ENCODE measurements around the gene SLC7A7.
"Not testable (repeated sequence)": the region's sequence is repeated elsewhere in the genome, so short reads cannot be mapped to it uniquely, and the experiment has no call there.

Gene SLC7A7

GRCh38 chr14:22766457-22767322 lies 48.5 kb downstream of the SLC7A7 start, which contains the start of gene OXA1L:
Gene OXA1L, plus strand, starts transcription at chr14:22766688. Its CDS starts 14 bp downstream, at chr14:22766702.
- Histone ChIP-seq H3K9me3 (ENCODE audit: insufficient read depth, low read depth, low read length) (no peaks in the 10 kb centered on the region), H3K27ac (ENCODE audit: low read depth, low read length) (peak within 1 kb of the TSS; percentile 88), H3K36me3 (ENCODE audit: insufficient read depth, low read length) (peaks cover 39% of the 10 kb centered on the region), H3K4me3 (ENCODE audit: low read length) (peak within 1 kb of the TSS; percentile 92), H3K4me1 (ENCODE audit: insufficient read depth, low read length) (peaks cover 7% of the 10 kb centered on the region; the same call in 1 of the 2 replicates), H3K27me3 (ENCODE audit: insufficient read depth, low read length) (no peaks in the 10 kb centered on the region), H3K9ac (ENCODE audit: low read depth, low read length) (peak within 1 kb of the TSS; percentile 98)
- under 1% methylated on average over 56 of the region's 56 CpGs for WGBS

GRCh38 chr14:22764382-22764781 lies 50.9 kb downstream of the SLC7A7 start:
- Histone ChIP-seq H3K9me3 (ENCODE audit: insufficient read depth, low read depth, low read length) (no peaks in the 10 kb centered on the region), H3K9ac (ENCODE audit: low read depth, low read length) (no peak overlapping the region), H3K27me3 (ENCODE audit: insufficient read depth, low read length) (no peaks in the 10 kb centered on the region), H3K4me1 (ENCODE audit: insufficient read depth, low read length) (peaks cover 7% of the 10 kb centered on the region; the same call in 1 of the 2 replicates), H3K36me3 (ENCODE audit: insufficient read depth, low read length) (peaks cover 16% of the 10 kb centered on the region), H3K27ac (ENCODE audit: low read depth, low read length) (no peak overlapping the region), H3K4me3 (ENCODE audit: low read length) (no peak overlapping the region)
- 90% methylated on average over 4 of the region's 4 CpGs for WGBS

GRCh38 chr14:22761734-22762133 lies 53.5 kb downstream of the SLC7A7 start:
- 86% methylated on average over 1 of the region's 1 CpG for WGBS
- Histone ChIP-seq H3K36me3 (ENCODE audit: insufficient read depth, low read length) (no peaks in the 10 kb centered on the region), H3K4me3 (ENCODE audit: low read length) (no peak overlapping the region), H3K4me1 (ENCODE audit: insufficient read depth, low read length) (peaks cover 3% of the 10 kb centered on the region; the same call in 1 of the 2 replicates), H3K27me3 (ENCODE audit: insufficient read depth, low read length) (no peaks in the 10 kb centered on the region), H3K9ac (ENCODE audit: low read depth, low read length) (no peak overlapping the region), H3K27ac (ENCODE audit: low read depth, low read length) (no peak overlapping the region), H3K9me3 (ENCODE audit: insufficient read depth, low read depth, low read length) (no peaks in the 10 kb centered on the region)

GRCh38 chr14:22757972-22758650 lies 57.1 kb downstream of the SLC7A7 start:
- H3K4me3 ChIP-seq (ENCODE audit: low read length); H3K27me3 ChIP-seq (ENCODE audit: insufficient read depth, low read length); H3K4me1 ChIP-seq (ENCODE audit: insufficient read depth, low read length); H3K36me3 ChIP-seq (ENCODE audit: insufficient read depth, low read length); H3K9me3 ChIP-seq (ENCODE audit: insufficient read depth, low read depth, low read length); H3K27ac ChIP-seq (ENCODE audit: low read depth, low read length); H3K9ac ChIP-seq (ENCODE audit: low read depth, low read length): not testable (repeated sequence)
- WGBS = 91% methylated on average over 9 of the region's 10 CpGs

GRCh38 chr14:22753586-22753985 lies 61.6 kb downstream of the SLC7A7 start:
- Histone ChIP-seq H3K9ac (ENCODE audit: low read depth, low read length) (no peak overlapping the region), H3K27ac (ENCODE audit: low read depth, low read length) (no peak overlapping the region), H3K36me3 (ENCODE audit: insufficient read depth, low read length) (no peaks in the 10 kb centered on the region), H3K4me3 (ENCODE audit: low read length) (no peak overlapping the region), H3K4me1 (ENCODE audit: insufficient read depth, low read length) (no peaks in the 10 kb centered on the region; the same call in 1 of the 2 replicates), H3K9me3 (ENCODE audit: insufficient read depth, low read depth, low read length) (no peaks in the 10 kb centered on the region), H3K27me3 (ENCODE audit: insufficient read depth, low read length) (no peaks in the 10 kb centered on the region)
- 89% methylated on average over 6 of the region's 6 CpGs for WGBS

GRCh38 chr14:22752422-22752821 lies 62.8 kb downstream of the SLC7A7 start:
- H3K9ac ChIP-seq (ENCODE audit: low read depth, low read length) = no peak overlapping the region
- no peaks in the 10 kb centered on the region for H3K27me3 ChIP-seq (ENCODE audit: insufficient read depth, low read length)
- 92% methylated on average over 8 of the region's 8 CpGs for WGBS
- no peaks in the 10 kb centered on the region; the same call in 1 of the 2 replicates for H3K4me1 ChIP-seq (ENCODE audit: insufficient read depth, low read length)
- no peak overlapping the region for H3K27ac ChIP-seq (ENCODE audit: low read depth, low read length)
- no peak overlapping the region for H3K4me3 ChIP-seq (ENCODE audit: low read length)
- no peaks in the 10 kb centered on the region for H3K9me3 ChIP-seq (ENCODE audit: insufficient read depth, low read depth, low read length)
- H3K36me3 ChIP-seq (ENCODE audit: insufficient read depth, low read length) = no peaks in the 10 kb centered on the region

- WGBS = 75% methylated on average over 4 of the region's 4 CpGs
- Histone ChIP-seq H3K36me3 (ENCODE audit: insufficient read depth, low read length) (no peaks in the 10 kb centered on the region), H3K4me1 (ENCODE audit: insufficient read depth, low read length) (no peaks in the 10 kb centered on the region; the same call in 1 of the 2 replicates), H3K9ac (ENCODE audit: low read depth, low read length) (no peak overlapping the region), H3K27me3 (ENCODE audit: insufficient read depth, low read length) (no peaks in the 10 kb centered on the region), H3K4me3 (ENCODE audit: low read length) (no peak overlapping the region), H3K27ac (ENCODE audit: low read depth, low read length) (no peak overlapping the region), H3K9me3 (ENCODE audit: insufficient read depth, low read depth, low read length) (no peaks in the 10 kb centered on the region)
Observed at GRCh38 chr14:22748631-22749068, 66.6 kb downstream of the SLC7A7 start.

- no peak overlapping the region for H3K9ac ChIP-seq (ENCODE audit: low read depth, low read length)
- H3K27me3 ChIP-seq (ENCODE audit: insufficient read depth, low read length) = no peaks in the 10 kb centered on the region
- WGBS = 82% methylated on average over 4 of the region's 4 CpGs
- H3K9me3 ChIP-seq (ENCODE audit: insufficient read depth, low read depth, low read length) = no peaks in the 10 kb centered on the region
- no peaks in the 10 kb centered on the region for H3K36me3 ChIP-seq (ENCODE audit: insufficient read depth, low read length)
- H3K4me1 ChIP-seq (ENCODE audit: insufficient read depth, low read length) = no peaks in the 10 kb centered on the region; the same call in 1 of the 2 replicates
- H3K4me3 ChIP-seq (ENCODE audit: low read length) = no peak overlapping the region
- no peak overlapping the region for H3K27ac ChIP-seq (ENCODE audit: low read depth, low read length)
Observed at GRCh38 chr14:22748206-22748605, 67.0 kb downstream of the SLC7A7 start.

GRCh38 chr14:22747769-22748168 lies 67.5 kb downstream of the SLC7A7 start:
- H3K27ac ChIP-seq (ENCODE audit: low read depth, low read length) = no peak overlapping the region
- no peak overlapping the region for H3K9ac ChIP-seq (ENCODE audit: low read depth, low read length)
- WGBS = 95% methylated on average over 4 of the region's 4 CpGs
- no peak overlapping the region for H3K4me3 ChIP-seq (ENCODE audit: low read length)
- no peaks in the 10 kb centered on the region for H3K27me3 ChIP-seq (ENCODE audit: insufficient read depth, low read length)
- no peaks in the 10 kb centered on the region; the same call in 1 of the 2 replicates for H3K4me1 ChIP-seq (ENCODE audit: insufficient read depth, low read length)
- no peaks in the 10 kb centered on the region for H3K36me3 ChIP-seq (ENCODE audit: insufficient read depth, low read length)
- H3K9me3 ChIP-seq (ENCODE audit: insufficient read depth, low read depth, low read length) = no peaks in the 10 kb centered on the region

- no peak overlapping the region for H3K4me3 ChIP-seq (ENCODE audit: low read length)
- H3K36me3 ChIP-seq (ENCODE audit: insufficient read depth, low read length) = no peaks in the 10 kb centered on the region
- no peak overlapping the region for H3K27ac ChIP-seq (ENCODE audit: low read depth, low read length)
- 90% methylated on average over 3 of the region's 3 CpGs for WGBS
- no peak overlapping the region for H3K9ac ChIP-seq (ENCODE audit: low read depth, low read length)
- H3K9me3 ChIP-seq (ENCODE audit: insufficient read depth, low read depth, low read length) = 0 out of 2 replicates have a peak, but pooled peaks cover 4% of the 10 kb centered on the region
- no peaks in the 10 kb centered on the region for H3K4me1 ChIP-seq (ENCODE audit: insufficient read depth, low read length)
- no peaks in the 10 kb centered on the region for H3K27me3 ChIP-seq (ENCODE audit: insufficient read depth, low read length)
Observed at GRCh38 chr14:22740020-22740419, 75.2 kb downstream of the SLC7A7 start.

- no peak overlapping the region for H3K4me3 ChIP-seq (ENCODE audit: low read length)
- WGBS = no CpG with 5 or more reads among the region's 1 CpG
- H3K27me3 ChIP-seq (ENCODE audit: insufficient read depth, low read length) = no peaks in the 10 kb centered on the region
- no peak overlapping the region for H3K9ac ChIP-seq (ENCODE audit: low read depth, low read length)
- no peaks in the 10 kb centered on the region for H3K4me1 ChIP-seq (ENCODE audit: insufficient read depth, low read length)
- 0 out of 2 replicates have a peak, but pooled peaks cover 4% of the 10 kb centered on the region for H3K9me3 ChIP-seq (ENCODE audit: insufficient read depth, low read depth, low read length)
- H3K36me3 ChIP-seq (ENCODE audit: insufficient read depth, low read length) = no peaks in the 10 kb centered on the region
- H3K27ac ChIP-seq (ENCODE audit: low read depth, low read length) = no peak overlapping the region
Observed at GRCh38 chr14:22739423-22739822, 75.8 kb downstream of the SLC7A7 start.
